Natural killer cell (primary cell): ENCODE results near the gene PPP1R3G. TPM values are rescaled to one million over a fixed set of nuclear protein-coding genes. Genes with fewer than 3 reads are reported as not detected.

Experiments
- ATAC-seq, 3 donors: fragments of 150-1000 bp in 2 of 3; fragments of 200-7000 bp in 1 of 3; cut with Tn5 transposase; 1 replicate in 1 of 3; 2 replicates in 2 of 3; pipeline ENCODE4 v1.10.0; 2021; ENCODE audit warnings: mild to moderate bottlenecking in 2 of 3, moderate library complexity in 2 of 3
- DNase-seq, 2 donors: peaks; one replicate each; pipeline versions ENCODE4 v3.0.0 to v3.0.0-alpha.2; 2013 to 2021; ENCODE audit warnings: mixed read lengths in 1 of 2
- H3K27ac ChIP-seq: one replicate; pipeline ENCODE4 v1.5.1; 2013; ENCODE audit warnings: mild to moderate bottlenecking, low read length
- H3K27me3 ChIP-seq: one replicate; pipeline ENCODE4 v1.6.1; 2013; ENCODE audit warnings: low read length; ENCODE audit not compliant: control insufficient read depth, insufficient read depth
- H3K36me3 ChIP-seq: one replicate; pipeline ENCODE4 v1.6.1; 2013; ENCODE audit warnings: low read length; ENCODE audit not compliant: control insufficient read depth, insufficient read depth
- H3K4me1 ChIP-seq: one replicate; pipeline ENCODE4 v1.6.1; 2013; ENCODE audit warnings: low read length; ENCODE audit not compliant: control insufficient read depth, insufficient read depth
- H3K4me3 ChIP-seq: one replicate; pipeline ENCODE4 v1.5.1; 2013; ENCODE audit warnings: low read length
- H3K9me3 ChIP-seq: one replicate; pipeline ENCODE4 v1.6.1; 2013; ENCODE audit warnings: low read length; ENCODE audit not compliant: control insufficient read depth, insufficient read depth
- H3K27ac Mint-ChIP-seq, 2 donors: one replicate each; pipeline ENCODE4 v1.8.0; 2022; ENCODE audit warnings: mild to moderate bottlenecking in 2 of 2, mixed read lengths in 2 of 2, moderate library complexity in 1 of 2
- H3K27me3 Mint-ChIP-seq, 2 donors: one replicate each; pipeline ENCODE4 v1.8.0; 2022; ENCODE audit warnings: low read depth in 2 of 2, mixed read lengths in 2 of 2
- H3K36me3 Mint-ChIP-seq: one replicate; pipeline ENCODE4 v1.8.0; 2022; ENCODE audit warnings: mixed read lengths
- H3K4me1 Mint-ChIP-seq, 2 donors: one replicate each; pipeline ENCODE4 v1.8.0; 2022; ENCODE audit warnings: mixed read lengths in 2 of 2
- H3K4me3 Mint-ChIP-seq: one replicate; pipeline ENCODE4 v1.8.0; 2022; ENCODE audit warnings: mild to moderate bottlenecking, moderate library complexity, mixed read lengths
- H3K9me3 Mint-ChIP-seq, 2 donors: one replicate each; pipeline ENCODE4 v1.8.0; 2022; ENCODE audit warnings: mixed read lengths in 2 of 2
- CTCF ChIP-seq: fragments of 200-600 bp; IDR thresholded peaks from one replicate; pipeline ENCODE4 v1.8.0; 2022; ENCODE audit warnings: antibody characterized with exemption
- WGBS: methylation state at CpG from one replicate; pipeline ENCODE4 v1.1.7; 2013; ENCODE audit warnings: missing lambda C conversion rate; ENCODE audit not compliant: insufficient coverage; 5-methylcytosine and 5-hydroxymethylcytosine counted together
- intact Hi-C: fragments of 100-400 bp; cut with micrococcal nuclease; formaldehyde crosslinking; loops from one replicate; pipeline ENCODE4 v1.14.2; 2022
- total RNA-seq, 4 donors: library from RNA; stranded (reverse); fragments of 120-200 nt in 1 of 4; gene quantifications; one replicate each; pipeline versions ENCODE4 v1.2.3 to v1.2.4, GENCODE V29; 2013 to 2022

Gene PPP1R3G
- total RNA-seq, 3 donors from 2014 or later (not counting 1 experiment from before 2014, with no cell fraction given): 0.07 TPM; not detected in 2

DNA sequence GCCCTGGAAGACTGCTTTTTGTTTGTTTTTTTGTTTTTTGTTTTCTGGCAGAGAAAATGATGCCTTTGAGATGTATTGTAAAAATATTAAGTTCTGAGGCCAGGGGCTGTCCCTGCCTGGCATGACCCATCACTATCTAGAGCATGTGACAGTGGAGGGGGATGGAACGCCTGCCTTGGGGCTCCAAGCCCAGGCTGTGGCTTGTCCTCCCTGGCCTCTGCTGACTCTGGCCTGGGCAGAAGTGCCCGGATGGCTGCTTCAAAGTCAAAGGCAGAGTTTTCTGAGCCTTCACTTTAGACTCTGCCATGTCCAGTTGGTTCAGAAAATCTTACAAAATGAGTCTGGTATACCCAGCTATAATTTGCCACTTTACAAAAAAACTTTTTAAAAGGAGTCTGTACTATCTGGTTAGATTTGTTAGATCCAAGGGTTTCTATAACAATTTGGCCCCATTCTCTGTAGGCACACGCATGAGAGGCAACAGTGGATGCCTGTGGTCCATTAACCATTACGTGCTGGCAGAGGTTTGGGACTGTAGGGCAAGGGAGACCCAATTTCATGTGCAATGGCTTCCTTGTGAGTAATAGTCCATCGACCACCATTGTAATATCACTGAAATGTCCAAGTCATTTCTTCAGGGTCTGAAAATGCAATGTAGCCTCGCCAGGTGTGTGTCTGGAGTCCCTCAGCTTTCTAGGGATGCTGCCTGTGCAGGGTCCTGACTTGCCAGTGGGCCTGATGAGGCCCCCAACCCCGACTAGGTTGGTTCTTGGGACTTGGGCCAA, 8.3 kb downstream of the PPP1R3G start:
- Histone ChIP-seq H3K36me3 (no peaks in the 10 kb centered on the region), H3K4me1 (no peaks in the 10 kb centered on the region), H3K27ac (no peak overlapping the region), H3K4me3 (no peak overlapping the region), H3K9me3 (no peaks in the 10 kb centered on the region), H3K27me3 (no peaks in the 10 kb centered on the region)
- intact Hi-C loops: no loop called here
- no peak for ATAC-seq
- Mint-ChIP-seq H3K4me1 (no peaks in the 10 kb centered on the region), H3K27me3 (peaks cover 0 to 9% of the 10 kb centered on the region in 2 donors), H3K9me3 (no peaks in the 10 kb centered on the region), H3K4me3 (no peak overlapping the region), H3K27ac (no peak overlapping the region), H3K36me3 (no peaks in the 10 kb centered on the region)
- WGBS: 83% methylated on average over 7 of the region's 7 CpGs
- TF ChIP-seq CTCF: no peak
- no peak for DNase-seq

GRCh38 chr6:5094327-5094726, 9.2 kb downstream of the PPP1R3G start:
- ATAC-seq (no peak), DNase-seq (no peak)
- Histone ChIP-seq H3K36me3 (no peaks in the 10 kb centered on the region), H3K27ac (no peak overlapping the region), H3K27me3 (no peaks in the 10 kb centered on the region), H3K4me3 (no peak overlapping the region), H3K4me1 (no peaks in the 10 kb centered on the region), H3K9me3 (no peaks in the 10 kb centered on the region)
- Mint-ChIP-seq H3K4me3 (no peak overlapping the region), H3K4me1 (no peaks in the 10 kb centered on the region), H3K36me3 (no peaks in the 10 kb centered on the region), H3K27ac (no peak overlapping the region), H3K9me3 (no peaks in the 10 kb centered on the region), H3K27me3 (peaks cover 0 to 6% of the 10 kb centered on the region in 2 donors)
- TF ChIP-seq CTCF: no peak
- 87% methylated on average over 3 of the region's 3 CpGs for WGBS
- intact Hi-C loops: no loop called here

GRCh38 chr6:5095236-5095635, 10.1 kb downstream of the PPP1R3G start:
- Mint-ChIP-seq H3K4me1 (no peaks in the 10 kb centered on the region), H3K27me3 (peaks cover 0 to 6% of the 10 kb centered on the region in 2 donors), H3K4me3 (no peak overlapping the region), H3K36me3 (no peaks in the 10 kb centered on the region), H3K9me3 (no peaks in the 10 kb centered on the region), H3K27ac (no peak overlapping the region)
- no peaks in the 10 kb centered on the region for H3K9me3 ChIP-seq
- H3K36me3 ChIP-seq: no peaks in the 10 kb centered on the region
- DNase-seq: no peak
- H3K4me3 ChIP-seq: no peak overlapping the region
- ATAC-seq: no peak
- H3K27ac ChIP-seq: no peak overlapping the region
- H3K4me1 ChIP-seq: no peaks in the 10 kb centered on the region
- intact Hi-C loops: no loop called here
- no peak for TF ChIP-seq CTCF
- H3K27me3 ChIP-seq: no peaks in the 10 kb centered on the region
- WGBS: 54% methylated on average over 3 of the region's 3 CpGs

DNA sequence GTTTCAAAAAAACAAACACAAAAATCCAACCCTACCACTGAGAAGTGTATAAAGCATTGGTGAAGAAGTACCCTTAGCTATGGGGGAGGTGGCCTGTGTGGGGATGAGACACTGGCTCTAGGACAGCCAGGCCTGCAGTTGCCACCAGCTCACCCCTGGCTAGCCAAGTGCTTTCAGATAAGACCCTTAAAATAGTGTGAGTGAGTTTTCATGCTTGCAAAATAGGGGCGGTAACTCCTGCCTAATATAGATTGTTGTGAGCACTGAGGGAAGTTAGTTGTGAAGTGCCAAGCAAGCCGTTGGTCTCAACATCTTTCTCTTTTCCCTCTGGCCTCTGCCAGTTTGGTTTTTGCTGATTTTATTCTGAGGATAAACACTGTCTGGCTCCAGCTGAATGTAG, 11.3 kb downstream of the PPP1R3G start:
- ATAC-seq (no peak), DNase-seq (no peak)
- H3K4me3 Mint-ChIP-seq: no peak overlapping the region
- no peak overlapping the region for H3K27ac Mint-ChIP-seq
- 54% methylated on average over 2 of the region's 2 CpGs for WGBS
- intact Hi-C loops: no loop called here
- Histone ChIP-seq H3K4me1 (no peaks in the 10 kb centered on the region), H3K4me3 (no peak overlapping the region), H3K36me3 (no peaks in the 10 kb centered on the region), H3K9me3 (no peaks in the 10 kb centered on the region), H3K27me3 (no peaks in the 10 kb centered on the region), H3K27ac (no peak overlapping the region)
- no peaks in the 10 kb centered on the region for H3K36me3 Mint-ChIP-seq
- H3K27me3 Mint-ChIP-seq: peaks cover 0 to 5% of the 10 kb centered on the region in 2 donors
- H3K9me3 Mint-ChIP-seq: no peaks in the 10 kb centered on the region
- no peaks in the 10 kb centered on the region for H3K4me1 Mint-ChIP-seq
- no peak for TF ChIP-seq CTCF
